Mammary epithelial cell (primary cell): ENCODE data around the gene DOCK1.

Experiments used
- CTCF ChIP-seq, 2 donors: IDR thresholded peaks in 1 of 2; conservative IDR thresholded peaks in 1 of 2; 2 replicates each; pipeline ENCODE4 v1.5.1; 2011 to 2012; ENCODE audit warnings: inconsistent platforms in 2 of 2, low read length in 2 of 2, mild to moderate bottlenecking in 2 of 2, control low read depth in 1 of 2, low read depth in 1 of 2; ENCODE audit not compliant: insufficient read depth in 1 of 2; ENCODE audit errors: extremely low read depth in 1 of 2
- EZH2 ChIP-seq: IDR thresholded peaks from 2 replicates; pipeline ENCODE4 v1.6.1; 2012; ENCODE audit warnings: low read length, inconsistent platforms, borderline replicate concordance

DNA sequence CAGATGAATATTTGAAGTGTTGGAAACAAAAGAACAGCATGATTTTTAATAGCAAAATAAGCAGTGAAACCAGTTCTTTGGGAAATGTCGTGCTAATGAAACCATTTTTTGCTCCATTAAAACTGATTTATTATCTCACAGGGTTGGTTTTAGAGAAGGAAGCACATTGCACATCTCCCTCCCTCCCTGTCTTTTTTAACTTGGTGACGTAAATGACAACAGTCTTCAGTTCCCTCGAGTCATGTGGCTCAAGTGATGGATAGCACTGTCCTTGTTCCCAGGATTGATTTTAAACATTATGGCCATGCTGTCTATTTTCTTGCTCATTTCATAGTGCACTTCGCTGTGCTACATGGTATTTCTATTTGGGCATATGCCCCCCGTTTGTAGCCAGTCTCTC lies 105.9 kb downstream of the DOCK1 start:
- TF ChIP-seq EZH2 (no peak), CTCF (conservative IDR thresholded peaks at IDR 0.05 in 1 of 2, IDR thresholded peaks at IDR 0.05 in 1 of 2; ENCODE audit: extremely low read depth in 1 of 2, insufficient read depth in 1 of 2, low read depth in 1 of 2, low read length in 2 of 2) (no peak)
